ENCODE results near the gene CALB2. TPM values are rescaled to one million over a fixed set of nuclear protein-coding genes. Genes with fewer than 3 reads are reported as not detected.

Gene CALB2
- total and polyA plus RNA-seq, 2 of the 13 experiments (the other 11 are each of a cell fraction or from before 2014, with no cell fraction given), result 0.37 to 0.40 TPM

GRCh38 chr16:71338193-71338592 lies 20.3 kb upstream of the CALB2 start (continued):
- no peak for TF ChIP-seq ZNF646 (CRISPR knock-in tag; IDR thresholded peaks at IDR 0.05)
- no peak for TF ChIP-seq FOXO1 (CRISPR knock-in tag; IDR thresholded peaks at IDR 0.05)
- TF ChIP-seq MTA3 (CRISPR knock-in tag; IDR thresholded peaks at IDR 0.05), result no peak
- TF ChIP-seq, protein P1, sequence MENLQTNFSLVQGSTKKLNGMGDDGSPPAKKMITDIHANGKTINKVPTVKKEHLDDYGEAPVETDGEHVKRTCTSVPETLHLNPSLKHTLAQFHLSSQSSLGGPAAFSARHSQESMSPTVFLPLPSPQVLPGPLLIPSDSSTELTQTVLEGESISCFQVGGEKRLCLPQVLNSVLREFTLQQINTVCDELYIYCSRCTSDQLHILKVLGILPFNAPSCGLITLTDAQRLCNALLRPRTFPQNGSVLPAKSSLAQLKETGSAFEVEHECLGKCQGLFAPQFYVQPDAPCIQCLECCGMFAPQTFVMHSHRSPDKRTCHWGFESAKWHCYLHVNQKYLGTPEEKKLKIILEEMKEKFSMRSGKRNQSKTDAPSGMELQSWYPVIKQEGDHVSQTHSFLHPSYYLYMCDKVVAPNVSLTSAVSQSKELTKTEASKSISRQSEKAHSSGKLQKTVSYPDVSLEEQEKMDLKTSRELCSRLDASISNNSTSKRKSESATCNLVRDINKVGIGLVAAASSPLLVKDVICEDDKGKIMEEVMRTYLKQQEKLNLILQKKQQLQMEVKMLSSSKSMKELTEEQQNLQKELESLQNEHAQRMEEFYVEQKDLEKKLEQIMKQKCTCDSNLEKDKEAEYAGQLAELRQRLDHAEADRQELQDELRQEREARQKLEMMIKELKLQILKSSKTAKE (CRISPR knock-in tag; IDR thresholded peaks at IDR 0.05; ENCODE audit: borderline replicate concordance), result no peak
- TF ChIP-seq ZMAT3 (CRISPR knock-in tag; conservative IDR thresholded peaks at IDR 0.05), result no peak
- no peak for TF ChIP-seq ZNF619 (CRISPR knock-in tag; IDR thresholded peaks at IDR 0.05)
- no peak for TF ChIP-seq POGK (CRISPR knock-in tag; conservative IDR thresholded peaks at IDR 0.05)
- TF ChIP-seq IRF2 (CRISPR knock-in tag; IDR thresholded peaks at IDR 0.05), result no peak
- no peak for TF ChIP-seq ZNF160 (CRISPR knock-in tag; IDR thresholded peaks at IDR 0.05)
- TF ChIP-seq SIN3A (IDR thresholded peaks at IDR 0.05; ENCODE audit: borderline replicate concordance, low read depth, low read length), result no peak
- no peak for TF ChIP-seq LRRFIP1 (CRISPR knock-in tag; conservative IDR thresholded peaks at IDR 0.05)
- no peak for TF ChIP-seq ZNF430 (CRISPR knock-in tag; IDR thresholded peaks at IDR 0.05)
- TF ChIP-seq, protein P2, sequence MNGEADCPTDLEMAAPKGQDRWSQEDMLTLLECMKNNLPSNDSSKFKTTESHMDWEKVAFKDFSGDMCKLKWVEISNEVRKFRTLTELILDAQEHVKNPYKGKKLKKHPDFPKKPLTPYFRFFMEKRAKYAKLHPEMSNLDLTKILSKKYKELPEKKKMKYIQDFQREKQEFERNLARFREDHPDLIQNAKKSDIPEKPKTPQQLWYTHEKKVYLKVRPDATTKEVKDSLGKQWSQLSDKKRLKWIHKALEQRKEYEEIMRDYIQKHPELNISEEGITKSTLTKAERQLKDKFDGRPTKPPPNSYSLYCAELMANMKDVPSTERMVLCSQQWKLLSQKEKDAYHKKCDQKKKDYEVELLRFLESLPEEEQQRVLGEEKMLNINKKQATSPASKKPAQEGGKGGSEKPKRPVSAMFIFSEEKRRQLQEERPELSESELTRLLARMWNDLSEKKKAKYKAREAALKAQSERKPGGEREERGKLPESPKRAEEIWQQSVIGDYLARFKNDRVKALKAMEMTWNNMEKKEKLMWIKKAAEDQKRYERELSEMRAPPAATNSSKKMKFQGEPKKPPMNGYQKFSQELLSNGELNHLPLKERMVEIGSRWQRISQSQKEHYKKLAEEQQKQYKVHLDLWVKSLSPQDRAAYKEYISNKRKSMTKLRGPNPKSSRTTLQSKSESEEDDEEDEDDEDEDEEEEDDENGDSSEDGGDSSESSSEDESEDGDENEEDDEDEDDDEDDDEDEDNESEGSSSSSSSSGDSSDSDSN (CRISPR knock-in tag; IDR thresholded peaks at IDR 0.05), result no peak
- peak; percentile 6 for TF ChIP-seq TEAD3 (CRISPR knock-in tag; optimal IDR thresholded peaks at IDR 0.05; ENCODE audit: borderline replicate concordance)
- TF ChIP-seq REPIN1 (CRISPR knock-in tag; IDR thresholded peaks at IDR 0.05; ENCODE audit: borderline replicate concordance, low read depth), result no peak
